ENCODE data around the gene ARFGEF2.

DNA sequence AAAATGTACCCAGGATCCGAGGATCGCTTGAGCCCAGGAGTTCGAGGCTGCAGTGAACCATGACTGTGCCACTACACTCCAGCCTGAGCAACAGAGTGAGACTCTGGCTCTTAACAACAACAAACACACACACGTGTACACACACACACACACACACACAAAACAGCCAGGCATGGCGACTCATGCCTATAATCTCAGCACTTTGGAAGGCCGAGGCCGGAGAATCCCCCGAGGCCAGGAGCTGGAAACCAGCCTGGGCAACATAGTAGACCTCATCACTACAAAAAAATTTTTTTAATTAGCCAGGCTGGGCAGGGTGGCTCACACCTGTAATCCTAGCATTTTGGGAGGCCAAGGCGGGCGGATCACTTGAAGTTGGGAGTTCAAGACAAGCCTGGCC is 23.3 kb upstream of the ARFGEF2 start:
- TF ChIP-seq, protein P1, sequence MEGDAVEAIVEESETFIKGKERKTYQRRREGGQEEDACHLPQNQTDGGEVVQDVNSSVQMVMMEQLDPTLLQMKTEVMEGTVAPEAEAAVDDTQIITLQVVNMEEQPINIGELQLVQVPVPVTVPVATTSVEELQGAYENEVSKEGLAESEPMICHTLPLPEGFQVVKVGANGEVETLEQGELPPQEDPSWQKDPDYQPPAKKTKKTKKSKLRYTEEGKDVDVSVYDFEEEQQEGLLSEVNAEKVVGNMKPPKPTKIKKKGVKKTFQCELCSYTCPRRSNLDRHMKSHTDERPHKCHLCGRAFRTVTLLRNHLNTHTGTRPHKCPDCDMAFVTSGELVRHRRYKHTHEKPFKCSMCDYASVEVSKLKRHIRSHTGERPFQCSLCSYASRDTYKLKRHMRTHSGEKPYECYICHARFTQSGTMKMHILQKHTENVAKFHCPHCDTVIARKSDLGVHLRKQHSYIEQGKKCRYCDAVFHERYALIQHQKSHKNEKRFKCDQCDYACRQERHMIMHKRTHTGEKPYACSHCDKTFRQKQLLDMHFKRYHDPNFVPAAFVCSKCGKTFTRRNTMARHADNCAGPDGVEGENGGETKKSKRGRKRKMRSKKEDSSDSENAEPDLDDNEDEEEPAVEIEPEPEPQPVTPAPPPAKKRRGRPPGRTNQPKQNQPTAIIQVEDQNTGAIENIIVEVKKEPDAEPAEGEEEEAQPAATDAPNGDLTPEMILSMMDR (IDR thresholded peaks at IDR 0.05), result no peak
- TF ChIP-seq POLR2A (IDR thresholded peaks at IDR 0.05), result no peak
